ENCODE measurements around the gene GSX2. TPM values are rescaled to one million over a fixed set of nuclear protein-coding genes. Genes with fewer than 3 reads are reported as not detected.

Gene GSX2
- total RNA-seq, 1 donor from 2014 or later: not detected

DNA sequence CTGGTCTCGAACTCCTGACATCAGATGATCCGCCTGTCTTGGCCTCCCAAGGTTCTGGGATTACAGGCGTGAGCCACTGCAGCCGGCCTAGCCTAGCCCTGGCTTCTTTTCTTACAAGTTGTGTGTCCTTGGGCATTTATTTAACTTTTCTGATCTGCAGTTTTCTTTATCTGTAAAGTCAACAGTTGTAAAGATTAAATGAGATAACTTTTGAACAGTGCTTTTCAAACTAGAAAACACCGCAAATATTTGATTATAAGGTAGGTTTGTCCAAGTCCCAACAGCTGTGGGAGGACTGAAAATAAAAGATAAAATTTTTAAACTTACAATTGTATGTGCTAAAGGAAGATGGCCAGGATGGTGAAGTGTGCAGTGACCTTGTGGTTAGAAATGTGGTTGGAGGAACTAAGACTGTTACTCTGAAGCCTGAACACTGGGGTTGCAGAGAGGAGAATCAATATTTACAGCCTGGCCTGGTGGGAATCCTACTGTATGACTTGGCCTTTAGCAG, 44.8 kb downstream of the GSX2 start:
- H3K4me1 Mint-ChIP-seq: no peaks in the 10 kb centered on the region
- no peak overlapping the region for H3K27ac Mint-ChIP-seq (ENCODE audit: unreplicated experiment)

DNA sequence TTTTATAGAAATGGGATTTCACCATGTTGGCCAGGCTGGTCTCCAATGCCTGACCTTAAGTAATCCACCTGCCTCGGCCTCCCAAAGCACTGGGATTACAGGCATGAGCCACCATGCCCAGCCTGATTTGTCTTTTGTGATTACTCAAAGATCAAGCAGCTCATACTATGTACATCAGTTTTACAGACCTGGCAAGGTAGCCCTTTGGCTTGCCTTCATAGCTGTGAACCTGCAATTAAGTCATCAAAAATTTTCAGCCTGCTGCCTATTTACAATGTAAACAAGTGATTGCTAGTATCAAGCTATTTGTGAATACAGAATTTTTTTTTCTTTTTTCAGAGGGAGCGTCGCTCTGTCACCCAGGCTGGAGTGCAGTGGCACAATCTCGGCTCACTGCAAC, 46.2 kb downstream of the GSX2 start:
- Mint-ChIP-seq H3K4me3 (no peak overlapping the region), H3K27ac (ENCODE audit: unreplicated experiment) (no peak overlapping the region), H3K4me1 (no peaks in the 10 kb centered on the region), H3K27me3 (ENCODE audit: low read depth) (no peaks in the 10 kb centered on the region), H3K36me3 (ENCODE audit: low read depth) (no peaks in the 10 kb centered on the region), H3K9me3 (peaks cover 2% of the 10 kb centered on the region)
- TF ChIP-seq, protein P1, sequence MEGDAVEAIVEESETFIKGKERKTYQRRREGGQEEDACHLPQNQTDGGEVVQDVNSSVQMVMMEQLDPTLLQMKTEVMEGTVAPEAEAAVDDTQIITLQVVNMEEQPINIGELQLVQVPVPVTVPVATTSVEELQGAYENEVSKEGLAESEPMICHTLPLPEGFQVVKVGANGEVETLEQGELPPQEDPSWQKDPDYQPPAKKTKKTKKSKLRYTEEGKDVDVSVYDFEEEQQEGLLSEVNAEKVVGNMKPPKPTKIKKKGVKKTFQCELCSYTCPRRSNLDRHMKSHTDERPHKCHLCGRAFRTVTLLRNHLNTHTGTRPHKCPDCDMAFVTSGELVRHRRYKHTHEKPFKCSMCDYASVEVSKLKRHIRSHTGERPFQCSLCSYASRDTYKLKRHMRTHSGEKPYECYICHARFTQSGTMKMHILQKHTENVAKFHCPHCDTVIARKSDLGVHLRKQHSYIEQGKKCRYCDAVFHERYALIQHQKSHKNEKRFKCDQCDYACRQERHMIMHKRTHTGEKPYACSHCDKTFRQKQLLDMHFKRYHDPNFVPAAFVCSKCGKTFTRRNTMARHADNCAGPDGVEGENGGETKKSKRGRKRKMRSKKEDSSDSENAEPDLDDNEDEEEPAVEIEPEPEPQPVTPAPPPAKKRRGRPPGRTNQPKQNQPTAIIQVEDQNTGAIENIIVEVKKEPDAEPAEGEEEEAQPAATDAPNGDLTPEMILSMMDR (conservative IDR thresholded peaks at IDR 0.05): no peak
- DNase-seq (ENCODE audit: low read depth, low spot score): no peak

More for the DNA sequence above, 44.8 kb downstream of the GSX2 start:
- no peak overlapping the region for H3K4me3 Mint-ChIP-seq
- no peak for DNase-seq (ENCODE audit: low read depth, low spot score)
- no peaks in the 10 kb centered on the region for H3K36me3 Mint-ChIP-seq (ENCODE audit: low read depth)
- TF ChIP-seq, protein P1 (conservative IDR thresholded peaks at IDR 0.05): no peak
- no peaks in the 10 kb centered on the region for H3K27me3 Mint-ChIP-seq (ENCODE audit: low read depth)
- H3K9me3 Mint-ChIP-seq: peaks cover 2% of the 10 kb centered on the region

DNA sequence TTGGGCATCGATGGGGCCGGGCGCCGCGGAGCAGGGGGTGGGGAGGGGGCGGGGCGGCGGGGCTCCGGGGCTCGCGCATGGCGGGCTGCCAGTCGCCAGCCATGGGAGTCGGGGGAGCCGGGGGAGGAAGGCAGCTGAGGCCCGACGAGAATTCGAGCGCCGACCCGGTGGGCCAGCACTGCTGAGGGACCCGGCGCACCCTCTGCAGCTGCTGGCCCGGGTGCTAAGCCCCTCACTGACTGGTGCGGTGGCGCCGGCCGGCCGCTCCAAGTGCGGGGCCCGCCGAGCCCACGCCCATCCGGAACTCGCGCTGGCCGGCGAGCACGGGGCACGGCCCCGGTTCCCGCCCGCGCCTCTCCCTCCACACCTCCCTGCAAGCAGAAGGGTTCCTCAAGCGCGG, 49.4 kb downstream of the GSX2 start:
- Mint-ChIP-seq H3K27me3 (ENCODE audit: low read depth) (no peaks in the 10 kb centered on the region), H3K4me1 (no peaks in the 10 kb centered on the region), H3K27ac (ENCODE audit: unreplicated experiment) (no peak overlapping the region), H3K4me3 (no peak overlapping the region), H3K9me3 (peaks cover 4% of the 10 kb centered on the region), H3K36me3 (ENCODE audit: low read depth) (peaks cover 2% of the 10 kb centered on the region)
- no peak for DNase-seq (ENCODE audit: low read depth, low spot score)
- TF ChIP-seq, protein P1 (conservative IDR thresholded peaks at IDR 0.05): no peak

Other genes with a start within 250 kb of the GSX2 start
- gene CHIC2, start 35.6 kb upstream of the GSX2 start, total RNA-seq: 9.5 and 10.4 TPM in 2 replicates
- 1.9 and 2.1 TPM in 2 replicates for gene PDGFRA, start 129.1 kb downstream of the GSX2 start, total RNA-seq

Data from neural crest cell (in vitro differentiated cells).